NCI-H510A treated with DMSO at 0.1 percent for 48 hours (cell line): ENCODE measurements around the gene SGTA.
"Not testable (repeated sequence)": the region's sequence is repeated elsewhere in the genome, so short reads cannot be mapped to it uniquely, and the experiment has no call there.

ENCODE experiments used
- DNase-seq: peaks from one replicate; lab custom pipeline; 2025; lab: John Stamatoyannopoulos, UW

The SGTA gene

DNA sequence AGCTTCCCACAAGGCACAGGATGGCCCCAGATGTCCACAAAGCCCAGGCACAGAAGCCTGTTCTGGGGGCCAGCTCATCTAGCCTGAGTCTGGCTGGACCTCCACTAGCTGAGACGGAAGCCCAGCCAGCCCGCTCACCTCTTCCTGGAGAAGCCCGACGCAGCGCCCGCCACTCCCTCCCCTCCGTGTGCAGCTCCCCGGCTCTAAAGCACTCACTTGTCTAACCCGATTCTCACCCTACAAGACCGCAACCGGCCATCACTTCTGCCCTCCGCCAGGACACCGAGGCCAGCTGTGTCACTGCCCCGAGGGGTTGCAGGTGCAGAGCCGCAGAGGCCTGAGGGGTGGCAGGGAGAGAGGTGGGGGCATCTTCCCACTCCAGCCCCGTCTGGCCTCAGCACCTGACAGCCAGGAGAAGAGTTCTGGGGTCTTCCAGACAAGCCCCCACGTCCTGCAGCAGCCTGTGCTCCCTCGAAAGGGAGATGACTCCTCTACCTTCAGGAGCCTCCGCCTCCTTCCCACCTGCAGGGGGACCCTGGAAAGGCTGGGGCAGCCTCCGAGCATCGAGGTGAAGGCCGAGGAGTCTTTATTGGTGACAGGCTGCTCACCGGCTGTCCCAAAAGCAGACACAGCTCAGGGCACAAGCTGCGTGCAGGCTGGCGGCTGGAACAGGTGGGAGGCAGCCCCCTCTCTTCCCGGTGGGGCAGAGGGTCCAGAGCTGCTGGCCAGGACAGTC is 56.0 kb downstream of the SGTA start:
- no peak for DNase-seq

DNA sequence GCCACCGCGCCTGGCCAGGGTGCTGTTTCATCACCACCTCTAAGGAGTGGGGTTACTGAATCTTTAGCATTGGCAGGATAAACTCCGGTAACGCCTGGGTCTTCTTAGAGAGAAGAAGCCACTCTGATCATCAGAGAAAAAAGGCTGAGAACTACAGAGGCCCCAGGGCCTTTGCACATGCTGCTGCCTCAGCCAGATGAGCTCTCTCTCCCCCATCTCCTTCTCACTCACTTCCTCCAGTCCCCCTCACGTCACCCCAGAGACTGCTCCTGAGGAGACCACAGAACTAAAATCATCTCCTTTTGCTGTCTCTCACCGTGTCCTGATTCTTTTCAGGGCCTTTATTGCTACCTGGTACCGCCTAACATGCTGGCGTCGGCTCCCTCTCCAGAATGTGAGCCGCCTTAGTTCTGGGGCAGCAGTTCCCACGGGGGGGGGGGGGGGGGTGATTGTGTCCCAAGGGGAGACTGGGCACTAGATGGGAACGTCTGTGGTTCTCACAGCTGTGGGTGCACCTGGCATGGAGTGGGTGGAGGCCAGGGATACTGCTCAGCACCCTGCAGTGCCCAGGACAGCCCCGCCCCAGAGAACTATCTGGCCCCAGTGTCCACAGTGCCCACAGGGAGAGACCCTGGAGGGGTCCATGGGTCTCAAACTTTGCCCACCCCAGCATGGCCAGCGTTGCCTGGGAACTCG is 56.8 kb downstream of the SGTA start:
- DNase-seq: no peak

DNA sequence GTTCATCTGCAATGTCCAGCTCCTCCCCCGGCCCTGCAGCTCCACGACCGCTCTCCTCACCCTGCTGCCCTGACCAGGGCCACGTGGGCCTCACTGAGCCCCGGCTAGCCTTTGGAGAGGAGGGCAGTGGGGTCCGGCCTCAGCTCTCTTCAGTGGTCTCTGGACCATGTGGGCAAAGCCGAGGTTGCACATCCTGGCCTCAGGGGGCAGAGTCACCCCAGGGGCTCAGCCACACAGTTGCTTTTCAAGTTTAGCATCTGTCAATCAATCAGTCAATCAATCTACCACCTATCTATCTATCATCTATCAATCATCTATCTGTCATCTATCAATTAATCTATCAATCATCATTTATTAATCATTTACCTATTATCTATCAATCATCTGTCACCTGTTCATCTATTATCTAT is 58.9 kb downstream of the SGTA start:
- no peak for DNase-seq

DNA sequence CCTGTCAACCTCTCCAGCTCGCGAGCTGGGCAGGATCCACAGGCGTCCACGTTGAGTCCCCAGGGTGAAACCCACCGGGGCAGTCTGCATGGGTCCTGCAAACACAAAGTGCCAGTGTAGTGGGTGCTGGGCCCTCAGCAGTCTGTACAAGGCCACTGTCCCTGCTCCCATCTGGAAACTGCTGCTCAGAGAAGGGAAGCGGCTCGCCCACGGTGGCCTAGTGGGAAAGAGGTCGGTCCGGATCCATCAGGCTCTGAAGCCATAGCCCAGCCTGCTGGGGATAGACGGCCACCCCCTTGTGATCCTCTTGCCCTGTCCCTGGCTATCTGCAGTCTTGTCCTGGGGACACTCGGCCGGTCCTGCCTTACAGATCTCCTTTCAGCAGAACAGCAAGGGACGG is 59.3 kb downstream of the SGTA start:
- DNase-seq: no peak

DNA sequence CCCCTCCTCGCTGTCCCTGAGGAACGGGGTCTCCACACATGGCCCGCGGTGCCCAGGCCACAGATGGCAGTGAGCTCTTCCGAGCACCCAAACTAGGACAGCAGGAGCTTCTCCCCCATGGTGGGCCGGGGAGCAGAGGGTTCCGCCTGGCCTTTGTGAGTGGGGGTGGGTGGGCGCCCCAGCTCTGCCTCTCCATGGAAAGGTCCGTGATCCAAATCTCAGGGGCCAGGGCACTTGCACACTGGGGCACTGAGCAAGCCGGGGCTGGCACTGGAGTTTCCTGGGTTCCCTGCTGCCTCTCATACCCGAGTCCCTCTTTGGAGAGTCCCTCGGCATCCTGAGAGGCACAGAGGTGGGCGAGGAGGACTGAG is 59.7 kb downstream of the SGTA start:
- DNase-seq: no peak

DNA sequence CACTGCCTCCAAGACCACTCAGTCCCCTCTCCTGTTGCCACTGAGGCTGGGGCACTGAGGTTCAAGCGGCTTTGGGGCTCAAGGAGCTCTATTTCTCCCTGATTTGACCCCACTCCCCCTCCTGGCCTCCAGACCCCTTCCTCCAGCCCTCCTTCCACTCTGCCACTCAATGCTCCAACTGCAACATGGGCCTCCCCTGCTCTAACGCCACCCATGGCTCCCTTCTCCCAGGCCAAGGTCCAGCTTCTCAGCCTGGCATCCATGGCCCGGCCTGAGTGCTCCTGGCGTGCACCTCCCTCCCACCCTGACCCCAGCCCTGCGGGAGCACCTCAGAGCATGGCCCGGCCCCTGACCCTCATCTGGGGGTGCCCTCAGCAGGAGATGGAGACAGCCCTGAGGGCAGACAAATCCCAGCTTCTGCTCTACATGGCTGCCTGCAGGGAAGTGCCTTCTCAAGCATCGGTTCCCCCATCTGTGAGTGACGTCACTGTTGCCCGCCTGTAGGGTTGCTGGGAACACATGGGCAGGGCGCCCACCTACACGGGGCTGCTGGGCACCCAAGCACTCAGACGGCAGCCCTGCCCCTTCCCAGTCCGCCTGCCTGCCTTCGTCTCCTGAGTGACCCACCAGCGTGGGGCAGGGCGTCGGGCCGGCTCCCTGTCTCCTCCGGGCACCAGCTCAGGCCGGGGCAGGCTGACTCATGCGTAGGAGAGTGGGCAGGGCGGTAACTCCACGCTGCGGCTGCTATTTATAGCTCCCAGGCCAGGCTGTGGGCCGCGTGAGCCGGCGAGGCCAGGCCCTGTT is 60.3 kb downstream of the SGTA start:
- no peak for DNase-seq

DNA sequence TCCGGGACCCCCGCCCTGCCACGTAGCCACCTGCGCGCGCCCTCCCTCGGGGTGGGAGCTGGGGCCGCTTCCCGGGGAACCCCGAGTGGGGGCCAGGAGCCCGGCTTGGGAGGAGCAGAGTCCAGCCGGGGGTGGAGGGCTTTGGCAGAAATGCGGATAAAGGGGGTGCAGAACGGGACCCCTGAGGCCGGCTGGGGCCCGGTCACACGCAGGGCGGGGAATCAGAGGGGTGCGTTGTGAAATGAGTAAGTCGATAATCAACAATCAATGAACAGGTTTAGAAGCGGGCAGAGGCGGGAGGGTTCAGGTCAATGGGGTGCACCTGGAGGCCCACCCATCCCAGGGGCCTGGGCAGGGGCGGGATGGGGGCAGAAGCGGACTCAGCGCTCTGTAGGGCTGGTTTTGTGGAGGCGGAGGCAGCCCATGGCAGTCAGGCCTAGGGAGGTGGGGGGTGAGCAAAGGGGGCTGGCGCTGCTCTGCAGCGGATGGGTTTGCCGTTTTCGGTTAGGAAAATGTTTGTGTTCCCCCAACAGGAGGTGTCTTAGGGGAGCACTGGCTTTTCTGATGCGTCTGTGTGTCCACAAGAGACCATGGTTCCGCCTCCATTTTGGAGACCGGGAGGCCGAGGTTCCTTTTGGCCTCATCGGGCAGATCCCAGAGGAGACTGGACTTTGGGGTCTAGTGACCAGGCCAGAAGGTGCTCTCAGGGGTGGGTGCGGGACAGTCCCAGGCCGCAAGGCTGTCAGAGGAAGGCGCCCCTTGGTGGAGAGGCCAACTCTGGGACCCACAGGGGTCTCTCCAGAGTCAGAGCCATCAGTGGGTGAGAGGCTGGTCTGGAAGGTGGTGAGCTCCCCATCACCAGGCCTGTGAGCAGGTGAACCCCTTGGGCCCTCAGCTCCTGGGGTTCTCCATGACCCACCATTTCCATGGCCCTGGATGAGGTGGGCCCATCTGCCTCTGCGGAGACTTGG is 61.2 kb downstream of the SGTA start:
- no peak for DNase-seq

DNA sequence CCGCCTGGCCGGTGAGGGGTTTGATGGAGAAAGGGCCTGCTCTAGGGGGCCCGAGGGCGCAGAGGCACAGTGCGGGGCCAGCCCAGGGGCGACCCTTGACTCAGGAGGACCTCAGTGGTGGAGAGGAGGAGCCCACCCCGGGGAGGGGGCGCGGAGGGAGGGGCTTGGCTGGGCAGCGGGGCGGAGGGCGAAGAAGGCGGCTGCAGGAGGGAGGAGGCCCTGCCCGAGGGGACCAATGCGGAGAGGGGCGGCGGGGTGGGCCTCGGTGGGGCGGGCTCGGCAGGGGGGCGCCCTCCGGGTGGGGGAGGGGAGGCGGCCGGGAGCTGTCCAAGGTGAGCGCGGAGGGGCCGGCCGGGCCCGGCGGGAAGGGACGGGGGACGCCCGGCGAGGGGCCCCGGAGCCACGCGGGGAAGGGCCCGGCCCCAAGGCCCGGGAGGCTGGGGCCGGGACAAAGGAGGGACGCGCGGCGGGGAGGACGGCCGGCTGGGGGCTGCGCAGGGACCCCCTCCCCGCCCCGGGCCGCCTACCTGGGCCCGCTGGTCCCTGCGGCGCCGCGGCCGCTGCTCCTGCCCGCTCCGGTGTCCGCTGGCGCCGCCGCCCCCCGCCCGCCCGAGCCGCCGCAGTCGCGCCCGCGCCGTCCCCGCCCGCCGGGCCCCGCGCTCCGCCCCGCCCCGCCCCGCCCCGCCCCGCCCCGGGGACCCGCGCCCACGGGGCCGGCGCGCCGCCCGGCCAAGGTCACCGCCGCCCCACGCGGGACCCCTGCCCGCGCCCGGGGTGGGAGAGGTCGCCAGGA is 62.1 kb downstream of the SGTA start, which contains the start of gene DIRAS1:
DIRAS1 (minus strand) TSS at position 596 of the 793 bp plus-strand sequence. CDS start 3,566 bp downstream, outside the sequence.
- DNase-seq: no peak

DNA sequence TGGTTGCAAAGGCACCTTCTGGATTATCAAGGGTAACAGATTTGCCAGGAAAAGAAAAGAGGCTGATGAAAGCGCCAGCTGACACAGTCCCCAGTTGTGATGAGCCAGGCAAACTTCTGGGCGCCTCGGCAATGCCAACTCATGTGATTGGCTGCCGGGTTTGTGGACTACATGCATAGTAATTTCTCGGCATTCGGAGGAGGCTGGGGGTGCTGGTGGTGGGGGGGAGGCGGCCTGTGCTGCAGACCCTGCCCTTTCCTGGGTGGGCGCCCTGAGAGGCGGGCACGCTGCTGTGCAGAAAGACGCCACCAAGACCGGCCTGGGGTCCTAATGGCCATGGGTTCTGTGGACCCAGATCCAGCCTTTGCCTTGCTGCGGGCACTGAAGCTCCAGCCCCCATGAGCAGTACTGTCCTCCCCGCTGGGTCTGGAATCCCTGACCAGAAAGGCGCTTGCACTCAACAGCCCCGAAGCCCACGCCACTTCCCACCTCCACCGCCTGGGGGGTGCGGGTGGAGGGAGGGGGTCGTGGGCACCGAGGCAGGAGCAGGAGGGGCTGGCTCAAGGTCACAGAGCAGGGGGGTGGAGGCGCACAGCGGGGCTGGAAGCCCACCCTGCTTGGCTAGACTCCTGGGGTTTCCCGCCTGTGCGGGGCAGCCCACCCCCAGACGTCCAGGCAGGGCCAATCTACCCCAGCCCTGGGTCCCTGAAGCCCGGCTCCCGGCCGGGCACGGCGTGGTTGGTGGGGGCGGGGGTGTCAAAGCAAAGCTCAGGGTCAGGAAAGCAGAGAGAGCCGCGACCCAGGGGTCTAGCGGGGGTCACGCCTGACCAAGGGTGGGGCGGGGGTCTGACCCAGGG is 62.9 kb downstream of the SGTA start:
- no peak for DNase-seq

DNA sequence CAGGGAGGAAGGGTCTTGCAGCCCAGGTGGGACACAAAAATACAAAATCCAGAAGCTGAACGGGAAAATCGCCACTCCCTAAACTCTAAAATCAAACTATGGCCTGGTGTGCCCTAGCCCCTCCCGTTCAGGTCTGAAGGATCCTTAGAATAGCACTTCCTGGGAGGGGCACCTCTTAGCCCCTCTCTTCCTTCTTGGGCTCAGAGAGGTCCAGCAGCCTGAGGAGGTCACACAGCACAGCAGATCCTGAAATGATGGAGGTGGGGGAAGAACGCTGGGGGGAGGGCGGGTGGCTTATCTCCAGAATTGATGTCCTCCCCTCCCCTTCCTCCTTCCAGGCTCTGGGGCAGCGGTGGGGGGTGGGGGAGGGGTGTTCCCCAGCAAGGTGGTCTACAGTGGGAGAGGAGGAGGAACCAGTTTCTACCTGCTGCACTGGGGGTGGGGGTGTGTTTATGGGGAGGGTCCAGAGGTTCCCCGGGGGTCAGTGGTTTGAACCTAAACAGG is 63.8 kb downstream of the SGTA start:
- no peak for DNase-seq

DNA sequence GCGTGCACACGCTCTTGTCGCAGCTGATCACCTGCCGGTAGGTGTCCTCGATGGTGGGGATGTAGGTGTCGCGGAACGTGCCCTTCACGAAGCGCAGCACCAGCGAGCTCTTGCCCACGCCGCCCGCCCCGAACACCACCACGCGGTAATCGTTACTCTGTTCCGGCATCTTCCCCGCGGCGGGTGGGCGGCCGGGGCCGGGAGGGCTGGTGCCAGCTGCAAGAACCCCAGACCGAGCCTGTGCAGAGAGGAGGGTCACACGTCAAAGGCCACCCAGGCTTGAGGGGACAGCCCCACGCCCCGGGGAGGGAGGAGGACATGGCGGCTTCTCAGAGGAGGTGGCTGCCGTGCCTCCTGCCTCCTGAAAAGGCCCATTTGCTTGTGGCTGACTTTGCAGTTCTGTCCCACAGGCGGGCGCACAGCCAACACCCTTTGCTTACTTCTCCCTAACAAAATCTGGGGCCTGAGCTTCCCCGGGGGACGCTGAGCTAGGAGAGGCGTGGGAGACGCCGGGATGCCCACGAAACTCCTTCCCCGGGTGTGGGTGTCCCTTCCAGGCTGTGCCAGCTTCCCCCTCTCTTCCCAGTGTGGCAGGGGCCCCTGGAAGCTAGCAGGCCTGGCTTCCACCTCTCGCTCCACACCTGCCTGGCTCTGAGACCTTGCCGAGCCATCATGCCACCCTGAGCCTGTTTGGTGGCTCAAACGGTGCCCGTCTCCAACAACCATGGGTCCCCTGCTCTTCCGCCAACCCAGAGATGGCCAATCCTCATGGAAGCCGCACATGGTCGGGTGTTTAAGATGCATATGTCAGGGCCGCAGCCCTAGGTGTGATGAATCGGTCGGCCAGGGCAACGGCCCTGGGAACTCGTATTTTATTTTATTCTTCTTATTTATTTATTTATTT is 65.2 kb downstream of the SGTA start:
- DNase-seq: no peak

DNA sequence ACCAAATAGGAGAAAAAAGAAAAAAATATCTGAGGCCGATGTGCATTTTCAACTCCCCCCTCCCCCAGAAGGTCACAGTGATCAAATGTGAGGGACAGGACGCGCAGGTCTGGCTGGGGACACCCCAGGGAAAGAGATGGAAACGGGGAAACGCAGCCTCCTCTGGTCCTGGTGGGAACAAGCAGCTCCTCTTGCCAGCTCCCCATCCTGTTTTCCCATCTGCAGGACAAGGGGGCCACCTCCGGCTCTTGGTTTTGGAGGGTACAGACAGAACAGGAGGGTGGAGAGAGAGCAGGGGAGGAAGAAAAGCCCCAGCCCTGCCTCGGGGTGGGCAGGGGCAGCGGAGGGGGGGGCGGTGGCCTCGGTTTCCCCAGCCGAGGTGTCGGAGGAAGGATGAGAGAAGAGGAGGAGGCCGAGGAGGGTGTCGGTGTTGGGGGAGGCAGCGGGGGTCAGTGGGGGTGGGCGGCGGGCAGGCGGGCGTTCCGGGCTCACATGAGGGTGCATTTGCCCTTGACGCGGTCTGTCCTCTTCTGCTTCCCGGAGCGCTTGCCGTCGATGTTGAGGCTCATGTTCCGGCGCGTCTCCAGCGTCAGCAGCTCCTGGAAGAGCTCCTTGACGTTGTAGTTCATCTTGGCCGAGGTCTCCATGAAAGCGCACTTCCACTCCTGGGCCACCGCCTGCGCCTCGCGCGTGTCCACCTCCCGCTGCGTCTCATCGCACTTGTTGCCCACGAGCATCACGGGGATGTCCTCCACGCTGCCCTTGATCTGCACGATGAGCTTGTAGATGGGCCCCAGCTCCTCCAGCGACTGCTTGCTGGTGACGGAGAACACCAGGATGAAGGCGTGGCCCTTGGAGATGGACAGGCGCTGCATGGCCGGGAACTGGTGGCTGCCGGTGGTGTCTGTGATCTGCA is 66.1 kb downstream of the SGTA start:
- no peak for DNase-seq

DNA sequence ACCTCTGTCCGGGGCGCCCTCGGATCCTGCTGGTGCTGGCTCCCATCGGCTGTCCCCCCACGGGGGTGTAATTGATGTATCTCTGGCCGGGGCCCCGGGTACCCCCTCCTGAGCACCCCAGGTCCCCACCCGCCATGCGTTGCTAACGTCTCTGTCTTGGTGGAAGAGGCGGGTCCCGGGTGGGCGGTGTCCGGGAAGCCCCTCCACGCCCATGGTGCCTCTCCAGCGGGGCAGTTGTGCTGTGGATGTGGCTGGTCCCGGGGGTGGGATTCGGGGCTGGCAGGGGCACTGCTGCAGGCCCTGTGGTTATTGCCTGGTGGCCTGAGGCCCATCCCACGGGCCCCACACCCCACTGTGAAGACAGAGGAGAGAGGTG is 66.8 kb downstream of the SGTA start:
- DNase-seq: no peak

DNA sequence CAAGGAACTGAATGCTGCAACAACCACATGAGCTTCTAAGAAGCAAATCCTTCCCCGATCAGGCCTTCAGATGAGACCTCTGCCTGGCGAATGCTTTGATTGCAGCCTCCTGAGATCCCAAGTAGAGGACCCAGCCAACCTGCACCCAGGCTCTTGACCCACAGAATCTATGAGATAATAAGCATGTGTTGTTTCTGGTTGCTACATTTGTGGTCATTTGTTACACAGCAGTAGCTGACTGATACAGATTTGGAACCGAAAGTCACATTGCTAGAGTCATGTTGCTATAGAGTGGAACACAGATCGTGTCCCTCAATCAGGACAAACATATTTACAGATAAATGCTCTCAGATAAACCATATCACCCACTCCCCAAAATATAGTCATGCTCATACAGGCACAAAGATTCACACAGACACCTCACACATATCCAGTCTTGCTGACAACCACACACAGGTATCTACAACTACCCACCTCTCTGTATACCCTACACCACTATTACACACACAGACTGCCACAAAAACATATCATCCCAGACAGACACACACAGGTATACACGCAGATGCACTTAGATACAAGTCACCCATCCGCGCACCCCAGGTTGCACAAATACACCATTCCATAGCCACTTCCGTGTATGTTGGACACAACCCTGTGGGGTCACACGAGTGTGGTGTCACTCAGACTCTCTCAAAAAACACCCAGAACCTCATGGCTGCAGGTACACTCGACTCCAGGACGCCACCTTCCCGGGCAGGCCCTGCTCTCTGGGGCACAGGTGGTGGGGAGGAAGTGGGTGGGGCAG is 67.4 kb downstream of the SGTA start:
- no peak for DNase-seq

DNA sequence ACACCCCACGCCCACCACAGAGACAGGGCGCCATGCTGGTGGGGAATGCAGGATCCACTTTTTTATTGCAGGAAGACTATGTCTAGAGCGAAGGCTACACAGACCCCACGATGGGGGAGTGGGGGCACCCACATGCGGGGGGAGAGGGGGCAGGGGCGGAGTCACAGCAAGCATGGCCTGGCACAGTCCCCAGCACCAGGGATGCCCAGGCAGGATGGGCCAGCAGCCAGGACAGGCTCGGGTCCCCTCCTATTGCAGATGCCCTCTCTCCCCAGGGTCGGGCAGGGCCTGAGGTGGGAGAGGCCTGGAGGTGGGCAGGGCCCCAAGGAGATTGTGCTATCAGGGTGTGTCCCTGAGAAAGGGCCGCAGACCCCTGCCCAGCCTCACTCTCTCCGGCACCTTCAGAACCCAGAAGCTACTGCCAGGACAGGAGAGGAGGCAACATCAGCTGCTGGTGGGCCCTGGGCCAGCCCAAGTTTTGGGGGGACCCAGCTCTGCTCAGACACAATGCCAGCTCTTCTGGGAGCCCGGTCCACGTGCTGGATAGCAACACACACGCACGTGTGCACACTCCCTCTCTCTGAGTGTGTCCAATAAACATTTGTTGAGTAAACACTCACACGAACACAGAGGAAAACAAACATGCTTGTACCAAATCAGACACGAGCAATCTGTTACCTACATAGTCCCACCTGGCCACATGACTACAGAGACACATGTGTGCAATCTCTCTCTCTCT is 68.4 kb downstream of the SGTA start:
- no peak for DNase-seq

DNA sequence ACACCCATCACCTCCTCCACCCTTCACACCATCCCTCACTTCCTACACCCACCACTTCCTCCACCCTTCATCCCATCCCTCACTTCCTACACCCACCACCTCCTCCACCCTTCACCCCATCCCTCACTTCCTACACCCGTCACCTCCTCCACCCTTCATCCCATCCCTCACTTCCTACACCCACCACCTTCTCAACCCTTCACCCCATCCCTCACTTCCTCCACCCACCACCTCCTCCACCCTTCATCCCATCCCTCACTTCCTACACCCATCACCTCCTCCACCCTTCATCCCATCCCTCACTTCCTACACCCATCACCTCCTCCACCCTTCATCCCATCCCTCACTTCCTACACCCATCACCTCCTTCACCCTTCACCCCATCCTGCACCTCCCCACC is 69.0 kb downstream of the SGTA start:
- DNase-seq: not testable (repeated sequence)
